Measurements from ENCODE around the gene PAF1. TPM values are rescaled to one million over a fixed set of nuclear protein-coding genes. Genes with fewer than 3 reads are reported as not detected.
"Not testable (repeated sequence)": the region's sequence is repeated elsewhere in the genome, so short reads cannot be mapped to it uniquely, and the experiment has no call there.

Gene PAF1
- total RNA-seq, 4 donors from 2014 or later, result 48.1 to 65.3 (median 50.2) TPM

- Histone ChIP-seq H3K9me3 (no peaks in the 10 kb centered on the region), H3K4me3 (peak overlapping the region; percentile 80 to 88 (median 84)), H3K36me3 (no peaks in the 10 kb centered on the region), H3K27ac (peak overlapping the region; percentile 83 to 86 (median 85)), H3K27me3 (no peaks in the 10 kb centered on the region), H3K4me1 (peaks cover 46 to 61% of the 10 kb centered on the region in 2 donors)
- peak in 1 of 2 donors; percentile 25 for DNase-seq
- intact Hi-C loops (cut with DNase I; ENCODE audit: low total_unique reads) (loop anchor here (1.0 to 5.0 kb wide), 7 partner anchors 49 to 440 kb away; partner anchors contain the start of genes MED29, PAF1, PAK4 and PLEKHG2), in situ Hi-C loops (cut with MboI; ENCODE audit: low sequenced_read_pairs in 4 of 4) (loop anchor here in 3 of 4 donors (10.0 to 25.0 kb wide), 3 partner anchors 52 to 195 kb away; partner anchors contain the start of genes EID2B (in 3 of the 3), EID2 (in 2 of the 3), MED29 (in 1 of the 3) and PAF1 (in 1 of the 3))
- TF ChIP-seq POLR2A (IDR thresholded peaks at IDR 0.05), result no peak
- no peak for TF ChIP-seq CTCF (IDR thresholded peaks at IDR 0.05 in 4 of 5, conservative IDR thresholded peaks at IDR 0.05 in 1 of 5)
- peak in 1 of 2 donors; percentile 5 for ATAC-seq
Observed at GRCh38 chr19:39342647-39343305, 48.1 kb downstream of the PAF1 start.

- Histone ChIP-seq H3K9me3 (no peaks in the 10 kb centered on the region), H3K27ac (peak within 1 kb of the TSS; percentile 84 to 92 (median 89)), H3K4me1 (peaks cover 38 to 55% of the 10 kb centered on the region in 2 donors), H3K27me3 (no peaks in the 10 kb centered on the region), H3K4me3 (peak within 1 kb of the TSS; percentile 84 to 91 (median 86)), H3K36me3 (no peaks in the 10 kb centered on the region)
- ATAC-seq (peak; percentile 91), DNase-seq (peak; percentile 98)
- intact Hi-C loops (cut with DNase I; ENCODE audit: low total_unique reads), result loop anchor here (1.0 to 5.0 kb wide), 7 partner anchors 49 to 440 kb away; partner anchors contain the start of genes MED29, PAF1, PAK4 and PLEKHG2
- in situ Hi-C loops (cut with MboI; ENCODE audit: low sequenced_read_pairs in 4 of 4), result loop anchor here in 3 of 4 donors (10.0 to 25.0 kb wide), 3 partner anchors 53 to 195 kb away; partner anchors contain the start of genes EID2B (in 3 of the 3), EID2 (in 2 of the 3), MED29 (in 1 of the 3) and PAF1 (in 1 of the 3)
- peak; percentile 73 to 88 (median 83) for TF ChIP-seq CTCF (IDR thresholded peaks at IDR 0.05 in 4 of 5, conservative IDR thresholded peaks at IDR 0.05 in 1 of 5)
- TF ChIP-seq POLR2A (IDR thresholded peaks at IDR 0.05), result peak; percentile 89 to 97
Observed at GRCh38 chr19:39341719-39342604, 48.9 kb downstream of the PAF1 start, which contains the start of gene SAMD4B. SAMD4B (plus strand) TSS chr19:39342421; CDS start chr19:39356894, 14,473 bp downstream.

- Histone ChIP-seq H3K36me3 (no peaks in the 10 kb centered on the region), H3K9me3 (no peaks in the 10 kb centered on the region), H3K4me1 (peaks cover 31 to 48% of the 10 kb centered on the region in 2 donors), H3K4me3 (peak overlapping the region; percentile 60 to 91 (median 83)), H3K27ac (peak overlapping the region; percentile 84 to 92 (median 89)), H3K27me3 (no peaks in the 10 kb centered on the region)
- ATAC-seq, result peak; percentile 16 to 25
- DNase-seq, result peak; percentile 14 to 34
- intact Hi-C loops (cut with DNase I; ENCODE audit: low total_unique reads) (loop anchor here (5.0 kb wide), 3 partner anchors 141 to 439 kb away; partner anchors contain the start of gene TIMM50), in situ Hi-C loops (cut with MboI; ENCODE audit: low sequenced_read_pairs in 4 of 4) (loop anchor here in 3 of 4 donors (10.0 to 25.0 kb wide), 3 partner anchors 54 to 196 kb away; partner anchors contain the start of genes EID2B (in 3 of the 3), EID2 (in 2 of the 3), MED29 (in 1 of the 3) and PAF1 (in 1 of the 3))
- no peak for TF ChIP-seq POLR2A (IDR thresholded peaks at IDR 0.05)
- no peak for TF ChIP-seq CTCF (IDR thresholded peaks at IDR 0.05 in 4 of 5, conservative IDR thresholded peaks at IDR 0.05 in 1 of 5)
Observed at GRCh38 chr19:39341129-39341718, 49.7 kb downstream of the PAF1 start.

- intact Hi-C loops (cut with DNase I; ENCODE audit: low total_unique reads), result loop anchor here (5.0 kb wide), 3 partner anchors 142 to 438 kb away; partner anchors contain the start of gene TIMM50
- not testable (repeated sequence) for ATAC-seq, H3K27ac ChIP-seq, H3K4me3 ChIP-seq, H3K9me3 ChIP-seq, DNase-seq, H3K27me3 ChIP-seq, H3K36me3 ChIP-seq
- H3K4me1 ChIP-seq, result peaks cover 25 to 37% of the 10 kb centered on the region in 2 donors
- in situ Hi-C loops (cut with MboI; ENCODE audit: low sequenced_read_pairs in 4 of 4), result loop anchor here in 3 of 4 donors (10.0 to 25.0 kb wide), 3 partner anchors 55 to 197 kb away; partner anchors contain the start of genes EID2B (in 3 of the 3), EID2 (in 2 of the 3), MED29 (in 1 of the 3) and PAF1 (in 1 of the 3)
Observed at GRCh38 chr19:39340156-39340555, 50.8 kb downstream of the PAF1 start.

All from gastrocnemius medialis (tissue), 4 donors.